ENCODE results near the gene NPAS4. TPM values are rescaled to one million over a fixed set of nuclear protein-coding genes. Genes with fewer than 3 reads are reported as not detected.

The NPAS4 gene
- total and polyA plus RNA-seq, 9 of the 15 experiments (the other 6 are each of a cell fraction or from before 2014, with no cell fraction given), result not detected

DNA sequence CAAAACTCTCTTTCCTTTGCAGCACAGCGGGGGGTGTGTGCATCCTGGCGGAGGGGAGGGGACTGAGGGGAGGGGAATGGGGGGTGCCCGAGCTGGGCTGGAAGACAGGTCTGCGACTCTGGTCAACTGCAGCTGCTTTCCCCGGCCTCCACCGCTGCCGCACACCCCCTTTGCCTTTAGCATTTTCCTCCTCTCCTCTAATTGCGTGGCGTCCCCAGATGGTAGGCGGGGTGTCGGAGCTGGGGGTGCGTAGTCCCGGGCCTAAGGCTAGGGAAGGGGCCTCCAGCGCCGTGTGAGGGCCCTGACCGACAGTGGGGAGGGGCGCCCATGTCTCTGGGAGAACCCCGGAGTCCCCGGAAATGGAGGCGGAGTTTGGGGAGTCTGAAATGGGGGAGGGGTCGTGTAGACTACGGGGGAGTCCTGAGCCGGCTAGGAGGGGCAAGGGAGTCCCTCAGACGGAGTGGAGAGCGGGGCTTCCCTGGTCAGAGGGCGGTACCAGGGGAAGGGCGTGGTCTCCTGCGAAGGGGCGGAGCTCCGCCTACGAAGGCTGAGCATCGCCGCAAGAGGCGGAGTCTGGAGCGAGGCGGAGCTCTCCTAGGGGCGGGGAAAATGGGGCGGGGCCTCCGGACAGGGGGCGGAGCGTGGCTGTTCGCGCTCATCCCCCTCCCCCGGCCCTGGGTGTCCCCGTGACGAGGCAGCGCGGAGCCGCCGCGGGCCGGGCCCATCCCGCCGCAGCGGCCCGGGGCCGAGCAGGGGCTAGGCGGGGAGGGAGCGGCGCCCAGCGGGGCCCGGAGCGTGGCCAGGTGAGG, 45.6 kb downstream of the NPAS4 start, which contains the start of gene PELI3 (continued):
- TF ChIP-seq RBFOX2 (IDR thresholded peaks at IDR 0.05; ENCODE audit: low read depth, low read length) (peak; percentile 53), PHB (CRISPR knock-in tag; IDR thresholded peaks at IDR 0.05) (no peak), TCF7L2 (IDR thresholded peaks at IDR 0.05; ENCODE audit: low read depth, low read length) (no peak), KLF10 (CRISPR knock-in tag; IDR thresholded peaks at IDR 0.05) (no peak), SNRNP70 (optimal IDR thresholded peaks at IDR 0.05; ENCODE audit: low read depth, low read length) (no peak), ZNF184 (CRISPR knock-in tag; IDR thresholded peaks at IDR 0.05) (no peak), HMG20A (CRISPR knock-in tag; conservative IDR thresholded peaks at IDR 0.05) (no peak), SMAD4 (CRISPR knock-in tag; conservative IDR thresholded peaks at IDR 0.05) (no peak; the same call in 1 of the 2 replicates), ZNF41 (CRISPR knock-in tag; conservative IDR thresholded peaks at IDR 0.05) (no peak), PTTG1 (tag; IDR thresholded peaks at IDR 0.05; ENCODE audit: low read depth) (no peak), NELFE (IDR thresholded peaks at IDR 0.05; ENCODE audit: insufficient read depth, insufficient read length) (no peak), TGIF2 (CRISPR knock-in tag; IDR thresholded peaks at IDR 0.05) (no peak), YY1 (IDR thresholded peaks at IDR 0.05; ENCODE audit: borderline replicate concordance in 1 of 3, control insufficient read depth in 1 of 3, extremely low read depth in 1 of 3, insufficient read depth in 3 of 3, insufficient read length in 1 of 3, insufficient replicate concordance in 2 of 3, low read depth in 1 of 3, low read length in 2 of 3) (no peak), ZNF785 (CRISPR knock-in tag; IDR thresholded peaks at IDR 0.05) (no peak), DNMT1 (IDR thresholded peaks at IDR 0.05) (no peak), ASH1L (IDR thresholded peaks at IDR 0.05; ENCODE audit: borderline replicate concordance, low read depth, partially characterized antibody) (no peak), SPI1 (IDR thresholded peaks at IDR 0.05; ENCODE audit: borderline replicate concordance, low read depth, low read length) (no peak), ZNF644 (tag; IDR thresholded peaks at IDR 0.05; ENCODE audit: low read depth) (no peak), COPS2 (conservative IDR thresholded peaks at IDR 0.05) (no peak)
- TF ChIP-seq, protein P1, sequence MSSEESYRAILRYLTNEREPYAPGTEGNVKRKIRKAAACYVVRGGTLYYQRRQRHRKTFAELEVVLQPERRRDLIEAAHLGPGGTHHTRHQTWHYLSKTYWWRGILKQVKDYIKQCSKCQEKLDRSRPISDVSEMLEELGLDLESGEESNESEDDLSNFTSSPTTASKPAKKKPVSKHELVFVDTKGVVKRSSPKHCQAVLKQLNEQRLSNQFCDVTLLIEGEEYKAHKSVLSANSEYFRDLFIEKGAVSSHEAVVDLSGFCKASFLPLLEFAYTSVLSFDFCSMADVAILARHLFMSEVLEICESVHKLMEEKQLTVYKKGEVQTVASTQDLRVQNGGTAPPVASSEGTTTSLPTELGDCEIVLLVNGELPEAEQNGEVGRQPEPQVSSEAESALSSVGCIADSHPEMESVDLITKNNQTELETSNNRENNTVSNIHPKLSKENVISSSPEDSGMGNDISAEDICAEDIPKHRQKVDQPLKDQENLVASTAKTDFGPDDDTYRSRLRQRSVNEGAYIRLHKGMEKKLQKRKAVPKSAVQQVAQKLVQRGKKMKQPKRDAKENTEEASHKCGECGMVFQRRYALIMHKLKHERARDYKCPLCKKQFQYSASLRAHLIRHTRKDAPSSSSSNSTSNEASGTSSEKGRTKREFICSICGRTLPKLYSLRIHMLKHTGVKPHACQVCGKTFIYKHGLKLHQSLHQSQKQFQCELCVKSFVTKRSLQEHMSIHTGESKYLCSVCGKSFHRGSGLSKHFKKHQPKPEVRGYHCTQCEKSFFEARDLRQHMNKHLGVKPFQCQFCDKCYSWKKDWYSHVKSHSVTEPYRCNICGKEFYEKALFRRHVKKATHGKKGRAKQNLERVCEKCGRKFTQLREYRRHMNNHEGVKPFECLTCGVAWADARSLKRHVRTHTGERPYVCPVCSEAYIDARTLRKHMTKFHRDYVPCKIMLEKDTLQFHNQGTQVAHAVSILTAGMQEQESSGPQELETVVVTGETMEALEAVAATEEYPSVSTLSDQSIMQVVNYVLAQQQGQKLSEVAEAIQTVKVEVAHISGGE (CRISPR knock-in tag; IDR thresholded peaks at IDR 0.05), result no peak
- TF ChIP-seq, protein P2, sequence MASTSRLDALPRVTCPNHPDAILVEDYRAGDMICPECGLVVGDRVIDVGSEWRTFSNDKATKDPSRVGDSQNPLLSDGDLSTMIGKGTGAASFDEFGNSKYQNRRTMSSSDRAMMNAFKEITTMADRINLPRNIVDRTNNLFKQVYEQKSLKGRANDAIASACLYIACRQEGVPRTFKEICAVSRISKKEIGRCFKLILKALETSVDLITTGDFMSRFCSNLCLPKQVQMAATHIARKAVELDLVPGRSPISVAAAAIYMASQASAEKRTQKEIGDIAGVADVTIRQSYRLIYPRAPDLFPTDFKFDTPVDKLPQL (IDR thresholded peaks at IDR 0.05; ENCODE audit: extremely low read depth, insufficient read length), result no peak
- TF ChIP-seq, protein P3, sequence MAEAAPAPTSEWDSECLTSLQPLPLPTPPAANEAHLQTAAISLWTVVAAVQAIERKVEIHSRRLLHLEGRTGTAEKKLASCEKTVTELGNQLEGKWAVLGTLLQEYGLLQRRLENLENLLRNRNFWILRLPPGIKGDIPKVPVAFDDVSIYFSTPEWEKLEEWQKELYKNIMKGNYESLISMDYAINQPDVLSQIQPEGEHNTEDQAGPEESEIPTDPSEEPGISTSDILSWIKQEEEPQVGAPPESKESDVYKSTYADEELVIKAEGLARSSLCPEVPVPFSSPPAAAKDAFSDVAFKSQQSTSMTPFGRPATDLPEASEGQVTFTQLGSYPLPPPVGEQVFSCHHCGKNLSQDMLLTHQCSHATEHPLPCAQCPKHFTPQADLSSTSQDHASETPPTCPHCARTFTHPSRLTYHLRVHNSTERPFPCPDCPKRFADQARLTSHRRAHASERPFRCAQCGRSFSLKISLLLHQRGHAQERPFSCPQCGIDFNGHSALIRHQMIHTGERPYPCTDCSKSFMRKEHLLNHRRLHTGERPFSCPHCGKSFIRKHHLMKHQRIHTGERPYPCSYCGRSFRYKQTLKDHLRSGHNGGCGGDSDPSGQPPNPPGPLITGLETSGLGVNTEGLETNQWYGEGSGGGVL (CRISPR knock-in tag; IDR thresholded peaks at IDR 0.05), result no peak
